Prostate gland (tissue), 2 donors: Measurements from ENCODE around the gene GDF15. TPM values are rescaled to one million over a fixed set of nuclear protein-coding genes. Genes with fewer than 3 reads are reported as not detected.

Source experiments
- DNase-seq: peaks from one replicate; pipeline ENCODE4 v3.0.0-alpha.2; 2019; ENCODE audit warnings: low spot score
- H3K27ac ChIP-seq, 2 donors: fragments of 200-600 bp; sonication (generic); 2 replicates each; pipeline ENCODE4 v1.5.1; 2017 to 2019
- H3K27me3 ChIP-seq: fragments of 200-600 bp; sonication (generic); replicated peaks from 2 replicates; pipeline ENCODE4 v1.5.1; 2019; ENCODE audit not compliant: insufficient read depth
- H3K36me3 ChIP-seq, 2 donors: fragments of 200-600 bp; sonication (generic); 1 replicate in 1 of 2; 2 replicates in 1 of 2; pipeline versions ENCODE4 v1.5.1 to v1.8.1; 2017 to 2019
- H3K4me1 ChIP-seq: fragments of 200-600 bp; sonication (generic); replicated peaks from 2 replicates; pipeline ENCODE4 v1.5.1; 2019
- H3K4me3 ChIP-seq, 2 donors: fragments of 200-600 bp; sonication (generic); 2 replicates each; pipeline ENCODE4 v1.5.1; 2017 to 2019
- H3K9me3 ChIP-seq: fragments of 200-600 bp; sonication (generic); 2 replicates; pipeline ENCODE4 v1.5.1; 2017
- POLR2A ChIP-seq: fragments of 450-650 bp; IDR thresholded peaks from one replicate; pipeline ENCODE4 v1.6.1; 2016; ENCODE audit warnings: antibody characterized with exemption, mild to moderate bottlenecking
- POLR2AphosphoS5 ChIP-seq: sonication (generic); formaldehyde crosslinking; IDR thresholded peaks from one replicate; pipeline ENCODE4 v1.6.1; 2017; ENCODE audit warnings: antibody characterized with exemption
- WGBS: methylation state at CpG from one replicate; pipeline ENCODE4 v1.1.5; 2018; 5-methylcytosine and 5-hydroxymethylcytosine counted together
- intact Hi-C: fragments of 100-400 bp; cut with DNase I; formaldehyde crosslinking; loops from one replicate; pipeline ENCODE4 v1.14.2; 2022
- total RNA-seq, 2 donors: library from RNA; depleted of rRNA; stranded (reverse); fragments of >200 nt; gene quantifications; one replicate each; pipeline ENCODE4 v1.1.0, GENCODE V29; 2016
- TF ChIP-seq, protein P1 (sequence below), 4 experiments: fragments of 200-600 bp in 2 of 4; fragments of 450-650 bp in 2 of 4; sonication (generic) in 2 of 4; IDR thresholded peaks; 1 replicate in 3 of 4; 2 replicates in 1 of 4; pipeline ENCODE4 v1.5.1; 2016 to 2019; ENCODE audit warnings: antibody characterized with exemption in 4 of 4, mild to moderate bottlenecking in 2 of 4, moderate library complexity in 2 of 4

The GDF15 gene
- total RNA-seq, 2 donors from 2014 or later = 49.6 to 136 TPM

DNA sequence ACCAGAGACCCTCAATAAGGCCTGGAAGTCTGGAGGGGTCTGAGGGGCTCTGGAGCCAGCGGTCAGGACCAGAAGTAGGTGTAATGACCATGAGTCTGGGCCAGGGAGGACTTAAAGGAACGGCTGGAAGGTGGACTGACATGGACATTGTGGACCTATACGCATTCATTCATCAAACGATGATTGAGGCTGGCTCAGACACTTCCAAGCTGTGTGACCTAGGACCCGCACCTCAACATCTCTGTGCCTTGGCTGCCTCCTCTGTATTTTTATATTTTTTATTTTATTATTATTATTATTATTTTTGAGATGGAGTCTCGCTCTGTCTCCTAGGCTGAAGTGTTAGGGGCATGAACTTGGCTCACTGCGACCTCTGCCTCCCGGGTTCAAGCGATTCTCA lies 20.8 kb downstream of the GDF15 start:
- intact Hi-C loops = no loop called here
- Histone ChIP-seq H3K36me3 (no peaks in the 10 kb centered on the region), H3K27me3 (no peaks in the 10 kb centered on the region), H3K4me3 (no peak overlapping the region), H3K9me3 (no peaks in the 10 kb centered on the region), H3K4me1 (peaks cover 3% of the 10 kb centered on the region), H3K27ac (no peak overlapping the region)
- 97% methylated on average over 9 of the region's 9 CpGs for WGBS
- no peak for DNase-seq
- TF ChIP-seq POLR2AphosphoS5 (no peak), POLR2A (no peak)
- TF ChIP-seq, protein P1, sequence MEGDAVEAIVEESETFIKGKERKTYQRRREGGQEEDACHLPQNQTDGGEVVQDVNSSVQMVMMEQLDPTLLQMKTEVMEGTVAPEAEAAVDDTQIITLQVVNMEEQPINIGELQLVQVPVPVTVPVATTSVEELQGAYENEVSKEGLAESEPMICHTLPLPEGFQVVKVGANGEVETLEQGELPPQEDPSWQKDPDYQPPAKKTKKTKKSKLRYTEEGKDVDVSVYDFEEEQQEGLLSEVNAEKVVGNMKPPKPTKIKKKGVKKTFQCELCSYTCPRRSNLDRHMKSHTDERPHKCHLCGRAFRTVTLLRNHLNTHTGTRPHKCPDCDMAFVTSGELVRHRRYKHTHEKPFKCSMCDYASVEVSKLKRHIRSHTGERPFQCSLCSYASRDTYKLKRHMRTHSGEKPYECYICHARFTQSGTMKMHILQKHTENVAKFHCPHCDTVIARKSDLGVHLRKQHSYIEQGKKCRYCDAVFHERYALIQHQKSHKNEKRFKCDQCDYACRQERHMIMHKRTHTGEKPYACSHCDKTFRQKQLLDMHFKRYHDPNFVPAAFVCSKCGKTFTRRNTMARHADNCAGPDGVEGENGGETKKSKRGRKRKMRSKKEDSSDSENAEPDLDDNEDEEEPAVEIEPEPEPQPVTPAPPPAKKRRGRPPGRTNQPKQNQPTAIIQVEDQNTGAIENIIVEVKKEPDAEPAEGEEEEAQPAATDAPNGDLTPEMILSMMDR (IDR thresholded peaks at IDR 0.05) = no peak

DNA sequence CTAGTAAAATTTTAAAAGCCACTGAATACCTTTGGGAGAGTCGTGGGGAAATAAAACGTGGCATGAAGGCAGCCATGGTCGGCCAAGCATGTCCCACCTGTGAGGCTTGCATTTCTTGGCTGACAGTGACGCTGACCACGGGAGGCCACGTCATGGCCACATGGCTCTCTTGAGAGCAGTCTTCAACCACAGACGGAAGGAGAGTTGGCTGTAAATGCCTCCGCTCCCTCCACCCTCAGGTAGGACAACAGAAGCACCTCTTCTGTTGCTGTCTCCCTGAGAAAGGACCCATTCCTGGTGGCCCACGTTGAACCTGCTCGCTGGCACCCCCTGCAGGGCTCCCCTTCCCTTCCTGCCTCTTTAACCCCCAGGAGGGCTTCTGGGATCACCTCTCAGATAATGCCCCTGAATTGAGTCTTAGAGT lies 22.1 kb downstream of the GDF15 start:
- no peak for DNase-seq
- 35% methylated on average over 10 of the region's 10 CpGs for WGBS

DNA sequence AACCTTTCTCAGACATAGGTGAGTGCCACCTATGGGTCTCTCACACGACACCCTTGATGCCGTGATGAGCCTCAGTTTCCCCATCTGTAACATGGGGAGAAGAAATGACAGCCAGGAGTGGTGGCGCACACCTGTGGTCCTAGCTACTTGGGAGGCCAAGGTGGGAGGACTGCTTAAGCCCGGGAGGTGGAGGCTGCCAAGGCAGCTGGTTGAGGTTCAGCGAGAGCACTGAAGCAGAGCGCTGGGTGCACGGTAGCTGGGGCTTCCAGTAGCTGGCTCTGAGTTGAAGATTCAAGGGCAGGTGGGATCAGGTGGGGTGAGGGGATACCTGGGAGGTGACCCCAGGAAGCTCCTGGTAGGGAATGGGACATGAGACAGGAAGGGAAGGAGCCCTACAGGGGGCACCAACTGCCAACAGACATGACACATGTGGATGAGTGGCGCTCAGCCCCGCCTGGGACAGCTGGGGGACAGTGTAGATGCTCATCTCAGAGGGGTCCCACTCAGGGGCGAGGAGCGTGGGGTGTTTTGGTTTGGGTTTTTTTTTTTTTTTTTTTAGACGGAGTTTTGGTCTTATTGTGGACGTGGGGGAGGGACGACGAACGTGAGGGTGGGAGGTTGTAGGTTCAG lies 26.8 kb downstream of the GDF15 start:
- Histone ChIP-seq H3K4me3 (no peak overlapping the region), H3K9me3 (no peaks in the 10 kb centered on the region), H3K4me1 (peaks cover 7% of the 10 kb centered on the region), H3K36me3 (no peaks in the 10 kb centered on the region), H3K27ac (no peak overlapping the region), H3K27me3 (no peaks in the 10 kb centered on the region)
- TF ChIP-seq, protein P1 (IDR thresholded peaks at IDR 0.05) = no peak
- no peak for TF ChIP-seq POLR2AphosphoS5
- no peak for TF ChIP-seq POLR2A
- WGBS = 80% methylated on average over 16 of the region's 16 CpGs
- intact Hi-C loops = loop anchor here (10.0 kb wide), 1 partner anchor 208 kb away; the partner anchor contains the start of gene RAB3A
- no peak for DNase-seq

More for the DNA sequence above, 22.1 kb downstream of the GDF15 start:
- Histone ChIP-seq H3K9me3 (no peaks in the 10 kb centered on the region), H3K36me3 (no peaks in the 10 kb centered on the region), H3K4me3 (no peak overlapping the region), H3K4me1 (no peaks in the 10 kb centered on the region), H3K27ac (no peak overlapping the region), H3K27me3 (no peaks in the 10 kb centered on the region)
- TF ChIP-seq, protein P1 (IDR thresholded peaks at IDR 0.05) = peak in 3 of 4 experiments; percentile 20 to 55 (median 39)
- no peak for TF ChIP-seq POLR2AphosphoS5
- intact Hi-C loops = no loop called here

DNA sequence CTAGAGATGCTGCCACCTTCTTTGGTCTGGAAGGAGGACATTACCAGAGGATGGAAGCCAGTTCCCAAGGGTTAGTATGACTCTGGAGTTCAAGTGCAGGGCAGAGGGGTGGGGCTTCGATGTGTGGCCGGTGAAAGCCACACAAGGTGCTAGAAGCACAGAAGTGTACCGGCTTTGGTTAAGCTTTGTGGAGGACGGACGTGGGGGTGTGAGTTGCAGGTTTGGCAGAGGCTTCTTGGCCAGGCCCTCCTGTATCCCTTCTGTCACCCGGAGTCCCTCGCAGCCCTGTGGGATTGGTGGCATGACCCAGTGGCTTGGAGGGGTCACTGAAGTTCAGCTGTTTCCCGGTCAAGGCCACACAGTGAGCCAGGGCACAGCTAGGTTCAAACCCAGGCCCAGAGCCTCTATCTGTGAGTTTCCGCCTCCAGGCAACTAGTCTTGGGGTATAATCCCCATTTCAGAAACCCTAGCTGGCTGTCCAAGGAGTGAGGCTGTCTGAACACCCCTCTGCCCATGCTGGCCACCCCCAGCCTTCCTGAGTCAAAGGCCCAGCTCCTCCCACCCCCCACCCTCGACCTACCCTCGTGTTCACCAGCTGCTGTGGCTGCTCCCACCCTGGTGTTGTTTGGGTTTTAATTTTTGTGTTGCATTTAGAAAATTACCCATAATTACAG lies 28.7 kb downstream of the GDF15 start:
- DNase-seq = no peak
- Histone ChIP-seq H3K4me3 (no peak overlapping the region), H3K27me3 (no peaks in the 10 kb centered on the region), H3K36me3 (no peaks in the 10 kb centered on the region), H3K27ac (peak overlapping the region; percentile 77 to 82), H3K4me1 (peaks cover 14% of the 10 kb centered on the region), H3K9me3 (no peaks in the 10 kb centered on the region)
- intact Hi-C loops = loop anchor here (5.0 to 10.0 kb wide), 2 partner anchors 137 to 210 kb away; partner anchors contain the start of gene RAB3A
- TF ChIP-seq, protein P1 (IDR thresholded peaks at IDR 0.05) = no peak
- no peak for TF ChIP-seq POLR2AphosphoS5
- no peak for TF ChIP-seq POLR2A
- 21% methylated on average over 11 of the region's 11 CpGs for WGBS
